ENCODE measurements around the gene FSTL1. TPM values are rescaled to one million over a fixed set of nuclear protein-coding genes. Genes with fewer than 3 reads are reported as not detected.

FSTL1 gene
- total and polyA plus RNA-seq, 2 experiments from 2014 or later = 50.8 to 258 TPM

DNA sequence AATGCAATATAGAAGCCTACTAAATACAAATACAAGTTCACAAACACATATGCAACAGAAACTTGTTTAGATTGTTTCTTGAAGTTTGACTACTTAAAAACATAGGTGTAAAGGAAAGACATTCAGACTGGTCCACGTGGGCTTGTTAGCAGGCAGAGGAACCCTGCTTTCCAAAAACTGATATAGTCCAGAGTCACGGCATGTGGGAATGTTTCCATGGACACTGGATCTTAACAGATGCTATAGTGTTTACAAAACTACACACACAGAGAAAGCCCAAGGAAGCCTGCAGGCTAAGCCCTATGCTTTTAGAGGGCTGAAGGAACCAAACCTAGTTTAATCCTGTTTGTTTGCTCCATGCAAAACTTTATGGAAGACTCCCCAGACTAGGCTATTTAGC lies 56.4 kb downstream of the FSTL1 start:
- no peaks in the 10 kb centered on the region for H3K79me2 ChIP-seq (replicated peaks; ENCODE audit: insufficient read depth)
- Mint-ChIP-seq H3K36me3 (ENCODE audit: low read depth) (peaks cover 39% of the 10 kb centered on the region), H3K27ac (no peak overlapping the region), H3K4me1 (no peaks in the 10 kb centered on the region), H3K4me3 (no peak overlapping the region), H3K27me3 (ENCODE audit: insufficient read depth, low read depth, poor library complexity) (no peaks in the 10 kb centered on the region), H3K9me3 (no peaks in the 10 kb centered on the region)
- ATAC-seq (no peak), DNase-seq (ENCODE audit: low spot score) (no peak)
- H3F3A ChIP-seq (replicated peaks; ENCODE audit: low read depth) = no peaks in the 10 kb centered on the region
- H3K27ac ChIP-seq (ENCODE audit: low read depth) = no peak overlapping the region
- no peaks in the 10 kb centered on the region for H3K27me3 ChIP-seq (ENCODE audit: insufficient read depth)
- no peak overlapping the region for H3K4me3 ChIP-seq
- H3K4me2 ChIP-seq = no peak overlapping the region
- H3K36me3 ChIP-seq (ENCODE audit: insufficient read depth) = peaks cover 25% of the 10 kb centered on the region
- no peak for TF ChIP-seq ZNF331 (CRISPR knock-in tag; IDR thresholded peaks at IDR 0.05; ENCODE audit: low read depth)
- no peak for TF ChIP-seq EZH2 (IDR thresholded peaks at IDR 0.05; ENCODE audit: low read depth, unreplicated experiment)
- TF ChIP-seq, protein P1, sequence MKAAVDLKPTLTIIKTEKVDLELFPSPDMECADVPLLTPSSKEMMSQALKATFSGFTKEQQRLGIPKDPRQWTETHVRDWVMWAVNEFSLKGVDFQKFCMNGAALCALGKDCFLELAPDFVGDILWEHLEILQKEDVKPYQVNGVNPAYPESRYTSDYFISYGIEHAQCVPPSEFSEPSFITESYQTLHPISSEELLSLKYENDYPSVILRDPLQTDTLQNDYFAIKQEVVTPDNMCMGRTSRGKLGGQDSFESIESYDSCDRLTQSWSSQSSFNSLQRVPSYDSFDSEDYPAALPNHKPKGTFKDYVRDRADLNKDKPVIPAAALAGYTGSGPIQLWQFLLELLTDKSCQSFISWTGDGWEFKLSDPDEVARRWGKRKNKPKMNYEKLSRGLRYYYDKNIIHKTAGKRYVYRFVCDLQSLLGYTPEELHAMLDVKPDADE (IDR thresholded peaks at IDR 0.05) = no peak
- no peak for TF ChIP-seq JUNB (IDR thresholded peaks at IDR 0.05; ENCODE audit: unreplicated experiment)
- no peak for TF ChIP-seq STAT1 (IDR thresholded peaks at IDR 0.05; ENCODE audit: unreplicated experiment)
- no peak for TF ChIP-seq CTCF (conservative IDR thresholded peaks at IDR 0.05; ENCODE audit: low read depth in 2 of 2)
- no peak for TF ChIP-seq EZH2phosphoT487 (IDR thresholded peaks at IDR 0.05; ENCODE audit: unreplicated experiment)
- TF ChIP-seq CREB1 (CRISPR knock-in tag; IDR thresholded peaks at IDR 0.05; ENCODE audit: low read depth) = no peak
- TF ChIP-seq REST (IDR thresholded peaks at IDR 0.05; ENCODE audit: unreplicated experiment) = no peak
- TF ChIP-seq, protein P2, sequence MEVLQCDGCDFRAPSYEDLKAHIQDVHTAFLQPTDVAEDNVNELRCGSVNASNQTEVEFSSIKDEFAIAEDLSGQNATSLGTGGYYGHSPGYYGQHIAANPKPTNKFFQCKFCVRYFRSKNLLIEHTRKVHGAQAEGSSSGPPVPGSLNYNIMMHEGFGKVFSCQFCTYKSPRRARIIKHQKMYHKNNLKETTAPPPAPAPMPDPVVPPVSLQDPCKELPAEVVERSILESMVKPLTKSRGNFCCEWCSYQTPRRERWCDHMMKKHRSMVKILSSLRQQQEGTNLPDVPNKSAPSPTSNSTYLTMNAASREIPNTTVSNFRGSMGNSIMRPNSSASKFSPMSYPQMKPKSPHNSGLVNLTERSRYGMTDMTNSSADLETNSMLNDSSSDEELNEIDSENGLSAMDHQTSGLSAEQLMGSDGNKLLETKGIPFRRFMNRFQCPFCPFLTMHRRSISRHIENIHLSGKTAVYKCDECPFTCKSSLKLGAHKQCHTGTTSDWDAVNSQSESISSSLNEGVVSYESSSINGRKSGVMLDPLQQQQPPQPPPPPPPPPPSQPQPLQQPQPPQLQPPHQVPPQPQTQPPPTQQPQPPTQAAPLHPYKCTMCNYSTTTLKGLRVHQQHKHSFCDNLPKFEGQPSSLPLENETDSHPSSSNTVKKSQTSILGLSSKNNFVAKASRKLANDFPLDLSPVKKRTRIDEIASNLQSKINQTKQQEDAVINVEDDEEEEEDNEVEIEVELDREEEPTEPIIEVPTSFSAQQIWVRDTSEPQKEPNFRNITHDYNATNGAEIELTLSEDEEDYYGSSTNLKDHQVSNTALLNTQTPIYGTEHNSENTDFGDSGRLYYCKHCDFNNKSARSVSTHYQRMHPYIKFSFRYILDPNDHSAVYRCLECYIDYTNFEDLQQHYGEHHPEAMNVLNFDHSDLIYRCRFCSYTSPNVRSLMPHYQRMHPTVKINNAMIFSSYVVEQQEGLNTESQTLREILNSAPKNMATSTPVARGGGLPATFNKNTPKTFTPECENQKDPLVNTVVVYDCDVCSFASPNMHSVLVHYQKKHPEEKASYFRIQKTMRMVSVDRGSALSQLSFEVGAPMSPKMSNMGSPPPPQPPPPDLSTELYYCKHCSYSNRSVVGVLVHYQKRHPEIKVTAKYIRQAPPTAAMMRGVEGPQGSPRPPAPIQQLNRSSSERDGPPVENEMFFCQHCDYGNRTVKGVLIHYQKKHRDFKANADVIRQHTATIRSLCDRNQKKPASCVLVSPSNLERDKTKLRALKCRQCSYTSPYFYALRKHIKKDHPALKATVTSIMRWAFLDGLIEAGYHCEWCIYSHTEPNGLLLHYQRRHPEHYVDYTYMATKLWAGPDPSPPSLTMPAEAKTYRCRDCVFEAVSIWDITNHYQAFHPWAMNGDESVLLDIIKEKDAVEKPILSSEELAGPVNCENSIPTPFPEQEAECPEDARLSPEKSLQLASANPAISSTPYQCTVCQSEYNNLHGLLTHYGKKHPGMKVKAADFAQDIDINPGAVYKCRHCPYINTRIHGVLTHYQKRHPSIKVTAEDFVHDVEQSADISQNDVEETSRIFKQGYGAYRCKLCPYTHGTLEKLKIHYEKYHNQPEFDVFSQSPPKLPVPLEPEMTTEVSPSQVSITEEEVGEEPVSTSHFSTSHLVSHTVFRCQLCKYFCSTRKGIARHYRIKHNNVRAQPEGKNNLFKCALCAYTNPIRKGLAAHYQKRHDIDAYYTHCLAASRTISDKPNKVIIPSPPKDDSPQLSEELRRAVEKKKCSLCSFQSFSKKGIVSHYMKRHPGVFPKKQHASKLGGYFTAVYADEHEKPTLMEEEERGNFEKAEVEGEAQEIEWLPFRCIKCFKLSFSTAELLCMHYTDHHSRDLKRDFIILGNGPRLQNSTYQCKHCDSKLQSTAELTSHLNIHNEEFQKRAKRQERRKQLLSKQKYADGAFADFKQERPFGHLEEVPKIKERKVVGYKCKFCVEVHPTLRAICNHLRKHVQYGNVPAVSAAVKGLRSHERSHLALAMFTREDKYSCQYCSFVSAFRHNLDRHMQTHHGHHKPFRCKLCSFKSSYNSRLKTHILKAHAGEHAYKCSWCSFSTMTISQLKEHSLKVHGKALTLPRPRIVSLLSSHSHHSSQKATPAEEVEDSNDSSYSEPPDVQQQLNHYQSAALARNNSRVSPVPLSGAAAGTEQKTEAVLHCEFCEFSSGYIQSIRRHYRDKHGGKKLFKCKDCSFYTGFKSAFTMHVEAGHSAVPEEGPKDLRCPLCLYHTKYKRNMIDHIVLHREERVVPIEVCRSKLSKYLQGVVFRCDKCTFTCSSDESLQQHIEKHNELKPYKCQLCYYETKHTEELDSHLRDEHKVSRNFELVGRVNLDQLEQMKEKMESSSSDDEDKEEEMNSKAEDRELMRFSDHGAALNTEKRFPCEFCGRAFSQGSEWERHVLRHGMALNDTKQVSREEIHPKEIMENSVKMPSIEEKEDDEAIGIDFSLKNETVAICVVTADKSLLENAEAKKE (CRISPR knock-in tag; IDR thresholded peaks at IDR 0.05) = no peak
- TF ChIP-seq NANOG (IDR thresholded peaks at IDR 0.05; ENCODE audit: borderline replicate concordance) = no peak
- TF ChIP-seq POLR2AphosphoS5 (IDR thresholded peaks at IDR 0.05; ENCODE audit: low read depth) = no peak
- no peak for TF ChIP-seq ZNF114 (CRISPR knock-in tag; IDR thresholded peaks at IDR 0.05)
- H3K4me1 ChIP-seq (ENCODE audit: insufficient read depth) = no peaks in the 10 kb centered on the region
- H3K9me2 ChIP-seq (ENCODE audit: insufficient read depth) = no peaks in the 10 kb centered on the region
- H2AFZ ChIP-seq = no peak overlapping the region
- H4K20me1 ChIP-seq (replicated peaks; ENCODE audit: insufficient read depth) = no peaks in the 10 kb centered on the region

All from GM23338 (cell line).